Measurements from ENCODE around the gene IQCF5.
A peak's percentile ranks its signal among the peaks of the same experiment; 100 is the strongest.
"Not testable (repeated sequence)": the region's sequence is repeated elsewhere in the genome, so short reads cannot be mapped to it uniquely, and the experiment has no call there.

IQCF5 gene
- 0 reads per million in 4 donors for total RNA-seq

DNA sequence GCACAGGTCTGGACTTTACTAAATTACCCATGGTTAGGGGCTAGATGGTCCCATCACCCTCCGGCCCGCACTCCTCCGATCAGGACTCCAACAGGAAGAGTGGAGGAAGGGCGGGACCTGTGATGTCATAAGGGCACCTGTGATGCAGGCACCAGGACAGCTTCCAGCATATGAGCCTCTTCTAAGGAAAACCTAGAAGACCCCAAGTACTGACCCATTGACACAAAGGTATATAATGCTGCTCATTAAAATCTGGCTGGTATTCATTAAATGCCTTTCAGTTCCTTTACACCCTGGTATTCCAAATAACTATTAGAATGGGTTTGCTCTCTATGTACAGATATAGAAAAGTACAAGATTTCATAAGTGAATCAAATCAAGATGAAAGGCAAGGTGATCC is at the start of gene IQCF5:
TSS of gene IQCF5 (minus strand) at position 101 of the 400 bp plus-strand sequence. CDS start at position 31, 70 bp downstream.
- DNase-seq, result no peak

DNA sequence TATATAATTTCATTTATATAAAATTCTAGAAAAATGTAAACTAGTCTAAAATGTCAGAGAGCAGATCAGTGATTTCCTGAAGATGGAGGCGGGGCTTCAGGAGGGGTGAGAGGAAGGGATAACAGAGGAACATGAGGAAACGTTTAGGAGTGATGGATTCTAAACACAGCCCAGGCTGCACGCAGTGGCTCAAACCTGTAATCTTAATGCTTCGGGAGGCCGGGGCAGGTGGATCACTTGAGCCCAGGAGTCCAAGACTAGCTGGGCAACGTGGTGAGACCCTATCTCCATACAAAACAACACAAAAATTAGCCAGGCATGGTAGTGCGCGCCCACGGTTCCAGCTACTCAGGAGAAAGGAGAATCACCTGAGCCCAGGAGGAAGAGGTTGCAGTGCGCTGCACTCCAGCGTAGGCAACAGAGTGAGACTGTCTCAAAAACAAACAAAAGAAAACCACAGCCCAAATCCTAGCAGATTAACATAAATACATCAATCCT is 45.7 kb upstream of the IQCF5 start:
- DNase-seq, result no peak

GRCh38 chr3:51916418-51916817 is 41.0 kb upstream of the IQCF5 start:
- DNase-seq, result no peak

- DNase-seq, result no peak
Measured at GRCh38 chr3:51908026-51908425, 32.6 kb upstream of the IQCF5 start.

DNA sequence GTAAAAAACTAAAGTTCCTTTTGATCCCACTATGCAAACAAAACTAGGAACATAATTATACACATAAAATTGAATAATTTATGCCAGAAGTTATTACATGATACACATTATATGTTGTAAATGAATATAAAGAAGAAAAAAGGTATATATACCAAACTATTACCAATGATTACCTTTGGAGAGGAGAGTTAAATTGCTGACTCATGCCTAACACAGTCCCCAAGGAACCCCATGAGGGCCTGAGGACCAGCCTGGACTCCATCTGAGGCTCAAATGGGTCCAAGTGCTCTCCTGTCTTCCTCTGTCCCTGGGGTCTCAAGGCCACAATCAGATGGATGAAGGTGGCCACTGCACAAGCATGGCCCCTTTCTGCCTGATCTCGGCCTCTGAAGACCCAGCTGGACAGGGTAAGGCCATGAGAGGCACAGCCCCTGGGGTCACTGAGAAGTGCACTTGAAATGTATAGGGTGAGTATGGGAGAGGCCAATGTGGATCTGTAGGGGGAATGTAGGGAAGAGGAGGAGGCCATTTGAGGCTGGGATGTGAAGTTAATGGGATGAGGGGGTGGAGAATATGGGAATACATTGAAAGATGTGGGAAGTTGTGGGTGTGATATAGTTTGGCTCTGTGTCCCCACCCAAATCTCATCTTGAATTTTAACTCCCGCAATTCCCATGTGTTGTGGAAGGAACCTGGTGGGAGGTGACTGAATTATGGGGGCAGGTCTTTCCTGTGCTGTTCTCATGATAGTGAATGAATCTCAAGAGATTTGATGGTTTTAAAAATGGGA is 28.8 kb upstream of the IQCF5 start:
- DNase-seq, result no peak

DNA sequence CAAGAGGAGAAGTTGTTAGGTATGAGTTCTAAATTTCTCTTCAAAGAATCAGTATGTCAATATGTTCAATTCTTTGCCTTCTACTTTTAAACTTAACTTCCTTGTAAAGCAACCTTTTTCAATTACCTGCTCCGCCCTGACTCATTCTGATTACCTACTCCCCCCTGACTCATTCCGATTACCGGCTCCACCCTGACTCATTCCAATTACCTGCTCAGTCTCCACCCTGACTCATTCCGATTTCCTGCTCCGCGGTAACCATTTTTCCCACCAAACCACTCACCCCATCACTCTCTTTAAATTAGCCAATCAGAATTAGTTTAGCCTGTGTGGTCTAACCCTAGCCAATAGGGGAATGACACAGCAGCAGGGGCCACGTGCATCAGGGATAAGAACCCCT is 27.0 kb upstream of the IQCF5 start:
- peak in 1 of 5 donors; percentile 49 for DNase-seq

GRCh38 chr3:51900043-51900442 is 24.6 kb upstream of the IQCF5 start:
- not testable (repeated sequence) for DNase-seq

DNA sequence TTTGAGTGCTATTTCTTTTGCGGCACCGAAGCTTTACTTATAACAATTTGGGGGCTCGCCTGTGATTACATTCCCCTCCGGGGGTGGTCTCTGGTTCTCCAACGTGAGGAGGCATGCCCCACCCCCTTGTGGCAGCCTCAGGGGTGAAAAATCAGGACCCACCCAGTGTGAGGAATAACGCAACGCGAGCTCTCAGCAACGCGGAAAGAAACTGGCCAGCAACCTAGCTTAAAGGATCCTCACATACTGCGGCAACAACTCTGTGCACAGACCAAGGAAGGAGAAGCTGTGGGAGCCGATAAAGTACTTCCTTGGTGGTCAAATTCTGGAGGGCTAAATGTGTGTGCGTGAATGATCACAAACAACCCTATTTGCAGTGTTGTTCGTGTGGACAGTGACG is 22.0 kb upstream of the IQCF5 start:
- no peak for DNase-seq

GRCh38 chr3:51896607-51897305 is 21.4 kb upstream of the IQCF5 start:
- DNase-seq, result no peak

GRCh38 chr3:51894939-51895338 is 19.5 kb upstream of the IQCF5 start:
- DNase-seq, result no peak

DNA sequence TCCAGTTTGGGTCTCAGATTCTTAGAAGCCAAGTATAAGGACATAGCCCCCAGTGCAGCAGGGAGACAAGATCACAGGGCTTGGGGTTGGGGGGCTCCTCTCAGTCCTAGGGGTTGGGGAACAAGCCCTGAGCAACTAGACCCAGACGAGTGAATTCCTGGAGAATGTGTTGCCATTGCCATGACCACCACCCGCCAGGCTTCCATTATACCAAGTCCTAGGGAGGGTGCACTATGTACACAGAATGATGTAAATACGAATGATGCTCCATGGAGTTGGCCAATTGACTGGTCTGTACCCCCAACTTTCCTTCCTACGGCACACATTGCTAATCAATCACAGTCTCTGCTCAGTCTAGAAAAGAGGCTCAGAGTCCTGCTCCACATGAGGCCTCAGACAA is 19.0 kb upstream of the IQCF5 start:
- no peak for DNase-seq

DNA sequence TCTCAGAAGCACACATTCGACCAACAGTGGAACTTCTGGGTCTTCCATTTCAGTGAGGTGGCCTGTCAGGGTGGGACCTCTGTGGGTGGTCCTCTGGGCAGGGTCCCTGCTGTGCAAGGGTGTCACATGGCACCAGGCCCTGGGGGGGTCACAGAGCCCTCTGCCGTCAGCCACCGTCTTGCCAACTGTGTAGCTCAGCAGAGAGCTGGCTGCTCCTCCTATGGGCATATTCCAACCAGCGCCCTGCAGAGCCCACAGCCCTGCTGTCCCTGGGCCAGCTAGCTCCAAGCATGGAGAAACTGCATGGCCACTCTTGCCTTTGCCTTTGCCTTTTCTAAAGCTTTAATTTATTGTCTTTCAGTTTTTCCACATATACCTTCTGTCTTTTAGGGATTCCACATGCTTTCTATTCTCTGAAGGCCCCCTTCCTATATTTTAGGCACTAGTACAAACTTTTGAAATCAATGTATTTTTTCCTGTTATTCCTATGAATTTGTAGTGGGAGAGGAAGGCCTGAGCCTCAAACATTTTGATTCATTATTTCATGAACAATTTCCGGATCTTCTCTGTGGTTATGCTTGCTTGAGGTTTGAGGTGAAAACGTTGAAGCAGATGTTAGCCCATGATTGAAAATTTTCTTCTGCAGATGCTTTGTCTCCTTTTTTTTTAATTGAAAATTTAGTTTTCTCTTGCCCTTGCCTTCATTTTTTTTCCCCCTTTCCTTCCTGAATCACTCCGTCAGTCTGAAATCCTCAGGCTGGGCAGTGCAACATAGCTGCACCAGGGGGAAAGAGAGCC is 16.0 kb upstream of the IQCF5 start:
- DNase-seq, result no peak

DNA sequence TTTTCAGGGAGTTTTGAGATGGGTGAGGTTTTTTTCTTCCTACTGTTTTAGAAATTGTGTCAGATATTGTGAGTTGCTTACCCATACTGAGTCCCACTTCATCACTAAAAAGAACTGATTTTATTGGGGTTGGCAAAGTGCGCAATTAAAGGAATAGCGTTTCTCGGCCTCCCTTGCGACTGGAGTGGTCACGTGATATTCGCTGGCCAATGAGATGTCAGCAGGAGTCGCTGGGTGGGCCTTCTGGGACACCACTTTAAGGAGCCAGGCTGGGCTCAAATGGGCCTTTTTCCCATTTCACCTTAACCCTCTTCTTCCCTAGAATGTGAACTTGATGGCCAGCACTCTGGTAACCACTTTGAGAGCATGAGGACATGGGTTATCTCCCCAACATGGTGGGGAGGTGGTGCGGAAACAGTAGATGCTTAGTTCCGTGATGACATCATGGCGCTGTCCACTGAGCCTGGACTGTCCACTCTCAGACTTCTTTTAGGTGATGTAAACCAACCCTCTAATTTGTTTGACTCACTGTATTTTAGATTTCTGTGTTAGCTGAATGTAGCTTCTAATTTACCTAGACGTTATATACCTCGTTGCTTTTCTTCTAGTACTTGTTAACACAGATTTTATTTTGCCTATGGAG is 13.2 kb upstream of the IQCF5 start:
- DNase-seq, result no peak

DNA sequence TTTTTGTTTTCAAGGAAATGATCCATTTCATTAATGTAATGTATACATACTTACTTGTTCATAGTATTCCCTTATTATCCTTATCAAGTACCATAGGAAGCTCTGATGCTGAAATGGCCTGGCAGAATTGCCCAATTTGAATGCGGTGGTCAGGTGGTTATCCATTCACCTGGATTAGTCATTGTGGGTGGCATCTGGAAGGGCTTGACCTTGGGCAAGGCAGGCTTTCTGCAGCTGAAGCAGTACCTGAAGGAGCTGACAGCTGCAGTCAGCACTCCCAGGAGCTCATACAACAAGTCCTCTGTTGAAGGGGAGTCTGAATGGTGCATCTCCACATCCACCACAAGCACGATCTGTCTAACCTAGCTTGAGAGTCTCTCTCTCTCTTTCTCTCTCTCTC is 12.2 kb upstream of the IQCF5 start:
- DNase-seq, result no peak

DNA sequence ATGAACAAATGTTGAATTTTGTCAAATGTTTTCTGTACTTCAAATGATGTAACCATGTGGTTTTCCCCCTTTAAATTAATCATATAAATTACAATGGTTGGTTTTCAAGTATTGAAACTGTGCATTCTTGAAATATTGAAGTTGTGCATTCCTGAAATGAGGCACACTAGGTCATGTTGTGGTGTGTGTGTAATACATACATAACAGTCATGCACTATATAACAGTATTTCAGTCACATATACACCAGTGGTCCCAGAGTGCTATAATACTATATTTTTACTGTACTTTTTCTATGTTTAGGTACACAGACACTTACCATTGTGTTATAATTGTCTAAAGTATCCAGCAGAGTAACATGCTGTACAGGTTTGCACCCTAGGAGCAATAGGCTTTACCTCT is 11.0 kb upstream of the IQCF5 start:
- no peak for DNase-seq

GRCh38 chr3:51879937-51880336 is 4.5 kb upstream of the IQCF5 start:
- no peak for DNase-seq

GRCh38 chr3:51876186-51876585 is 785 bp upstream of the IQCF5 start:
- no peak for DNase-seq

- DNase-seq, result no peak
Measured at GRCh38 chr3:51874889-51875288, 512 bp downstream of the IQCF5 start.

DNA sequence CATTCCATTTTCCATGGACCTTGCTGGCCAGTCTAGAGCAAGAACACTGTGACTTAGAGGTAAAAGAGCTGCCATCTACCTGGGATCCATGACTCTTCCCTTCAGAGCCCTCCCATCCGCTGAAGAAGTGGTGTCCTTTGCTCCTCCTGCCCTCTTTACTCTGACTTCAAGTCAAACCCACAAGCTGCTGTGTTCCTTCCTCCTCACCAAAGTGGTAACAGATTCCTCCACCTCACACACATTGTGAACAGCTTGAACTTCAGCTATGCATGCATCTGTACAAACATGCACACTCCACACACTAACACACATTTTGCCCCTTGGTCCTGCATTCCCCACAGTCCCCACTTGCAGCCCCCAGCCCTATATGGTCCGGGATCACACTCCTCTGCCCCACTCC is 990 bp downstream of the IQCF5 start:
- DNase-seq, result no peak

DNA sequence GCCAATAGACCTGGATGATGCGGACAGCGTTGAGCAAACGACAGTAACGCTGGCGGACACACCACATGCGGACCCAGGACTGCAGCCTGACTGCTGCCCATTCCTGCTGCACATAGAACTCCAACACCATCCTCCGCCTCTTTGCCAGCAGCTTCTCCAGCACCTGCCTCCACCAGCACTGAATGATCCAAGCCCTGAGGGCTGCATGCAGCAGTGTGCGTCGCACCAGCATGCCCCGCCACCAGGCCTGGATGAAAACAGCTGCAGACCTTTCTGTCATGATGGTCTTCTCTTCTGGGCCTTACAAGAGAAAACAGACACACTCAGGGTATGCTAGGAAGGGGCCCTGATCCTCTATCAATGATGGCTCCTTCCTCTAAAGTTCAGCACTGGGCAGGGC is 1.5 kb downstream of the IQCF5 start:
- no peak for DNase-seq

GRCh38 chr3:51873253-51873766 is 2.1 kb downstream of the IQCF5 start:
- no peak for DNase-seq

DNA sequence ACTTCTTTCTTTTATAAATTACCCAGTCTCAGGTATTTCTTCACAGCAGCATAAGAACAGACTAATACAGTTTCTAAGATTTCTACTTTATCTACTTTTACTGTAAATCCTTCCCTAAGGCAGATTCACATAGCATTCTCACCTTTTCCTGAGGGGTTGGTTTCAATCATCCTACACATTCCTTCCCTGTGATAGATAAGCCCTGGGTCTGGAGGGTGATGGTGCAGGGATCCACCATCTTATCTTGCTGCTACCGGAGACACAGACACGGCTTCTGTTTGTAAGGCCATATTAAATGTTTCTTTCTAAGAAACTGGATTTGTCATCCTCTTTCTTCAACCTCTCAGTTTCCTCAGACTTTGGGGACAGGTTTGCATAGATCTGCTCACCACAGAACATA is 6.1 kb downstream of the IQCF5 start:
- DNase-seq, result no peak

DNA sequence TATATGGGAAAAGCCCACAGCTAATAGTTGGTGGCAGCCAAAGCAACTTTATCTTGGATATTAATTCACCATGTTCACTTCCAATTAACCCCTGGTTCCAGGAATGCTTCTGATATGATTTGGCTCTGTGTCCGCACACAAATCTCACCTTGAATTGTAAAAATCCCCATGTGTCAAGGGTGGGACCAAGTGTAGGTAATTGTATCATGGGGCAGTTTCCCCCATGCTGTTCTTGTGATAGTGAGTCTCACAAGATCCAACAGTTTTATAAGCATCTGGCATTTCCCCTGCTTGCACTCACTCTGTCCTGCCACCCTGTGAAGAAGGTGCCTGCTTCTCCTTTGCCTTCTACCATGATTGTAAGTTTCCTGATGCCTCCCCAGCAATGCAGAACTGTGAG is 6.5 kb downstream of the IQCF5 start:
- not testable (repeated sequence) for DNase-seq

All from T-helper 1 cell (primary cell).